WTC11 (cell line): ENCODE measurements around the gene CGREF1.

Source experiments
- KAT7 ChIP-seq: sonication (generic); formaldehyde crosslinking; IDR thresholded peaks from 2 replicates; pipeline ENCODE4 v1.8.1; 2023; ENCODE audit warnings: missing genetic modification reagents, mild to moderate bottlenecking, borderline replicate concordance
- TCF7 ChIP-seq: sonication (generic); formaldehyde crosslinking; IDR thresholded peaks from 2 replicates; pipeline ENCODE4 v1.8.0; 2022; ENCODE audit warnings: mild to moderate bottlenecking, low read depth, missing genetic modification reagents, moderate library complexity
- TEAD4 ChIP-seq: sonication (generic); formaldehyde crosslinking; IDR thresholded peaks from 2 replicates; pipeline ENCODE4 v1.8.0; 2022; ENCODE audit warnings: mild to moderate bottlenecking, missing genetic modification reagents
- TF ChIP-seq, protein P1 (sequence below): fragments of 200-600 bp; IDR thresholded peaks from 2 replicates; pipeline ENCODE4 v1.8.0; 2022; ENCODE audit warnings: antibody characterized with exemption
- TF ChIP-seq, protein P2 (sequence below): sonication (generic); formaldehyde crosslinking; conservative IDR thresholded peaks from 2 replicates; pipeline ENCODE4 v1.8.1; 2023; ENCODE audit warnings: mild to moderate bottlenecking, low read depth, missing genetic modification reagents, moderate library complexity
- TF ChIP-seq, protein P3 (sequence below): sonication (generic); formaldehyde crosslinking; IDR thresholded peaks from 2 replicates; pipeline ENCODE4 v1.8.1; 2023; ENCODE audit warnings: mild to moderate bottlenecking, moderate library complexity, missing genetic modification reagents
- TF ChIP-seq, protein P4 (sequence below): sonication (generic); formaldehyde crosslinking; IDR thresholded peaks from 2 replicates; pipeline ENCODE4 v1.8.1; 2022; ENCODE audit warnings: missing genetic modification reagents, borderline replicate concordance
- TF ChIP-seq, protein P5 (sequence below): sonication (generic); formaldehyde crosslinking; IDR thresholded peaks from 2 replicates; pipeline ENCODE4 v1.8.0; 2022; ENCODE audit warnings: mild to moderate bottlenecking, missing genetic modification reagents

DNA sequence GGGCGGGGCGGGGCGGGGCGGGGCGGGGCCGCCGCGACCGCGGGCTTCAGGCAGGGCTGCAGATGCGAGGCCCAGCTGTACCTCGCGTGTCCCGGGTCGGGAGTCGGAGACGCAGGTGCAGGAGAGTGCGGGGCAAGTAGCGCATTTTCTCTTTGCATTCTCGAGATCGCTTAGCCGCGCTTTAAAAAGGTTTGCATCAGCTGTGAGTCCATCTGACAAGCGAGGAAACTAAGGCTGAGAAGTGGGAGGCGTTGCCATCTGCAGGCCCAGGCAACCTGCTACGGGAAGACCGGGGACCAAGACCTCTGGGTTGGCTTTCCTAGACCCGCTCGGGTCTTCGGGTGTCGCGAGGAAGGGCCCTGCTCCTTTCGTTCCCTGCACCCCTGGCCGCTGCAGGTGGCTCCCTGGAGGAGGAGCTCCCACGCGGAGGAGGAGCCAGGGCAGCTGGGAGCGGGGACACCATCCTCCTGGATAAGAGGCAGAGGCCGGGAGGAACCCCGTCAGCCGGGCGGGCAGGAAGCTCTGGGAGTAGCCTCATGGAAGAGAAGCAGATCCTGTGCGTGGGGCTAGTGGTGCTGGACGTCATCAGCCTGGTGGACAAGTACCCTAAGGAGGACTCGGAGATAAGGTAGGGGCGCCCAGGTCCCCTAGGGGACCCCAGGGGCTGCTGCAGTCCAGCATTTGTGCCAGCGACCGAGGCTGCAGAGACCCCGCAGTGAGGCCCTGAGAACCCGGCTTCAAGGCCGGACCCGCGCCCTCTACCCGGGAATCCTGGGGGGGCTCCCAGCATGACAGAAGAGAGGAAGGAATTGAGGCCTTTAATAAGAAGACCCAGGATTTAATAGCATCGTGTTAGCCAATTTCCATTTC lies 32.0 kb downstream of the CGREF1 start, which contains the start of gene KHK:
- TF ChIP-seq, protein P1, sequence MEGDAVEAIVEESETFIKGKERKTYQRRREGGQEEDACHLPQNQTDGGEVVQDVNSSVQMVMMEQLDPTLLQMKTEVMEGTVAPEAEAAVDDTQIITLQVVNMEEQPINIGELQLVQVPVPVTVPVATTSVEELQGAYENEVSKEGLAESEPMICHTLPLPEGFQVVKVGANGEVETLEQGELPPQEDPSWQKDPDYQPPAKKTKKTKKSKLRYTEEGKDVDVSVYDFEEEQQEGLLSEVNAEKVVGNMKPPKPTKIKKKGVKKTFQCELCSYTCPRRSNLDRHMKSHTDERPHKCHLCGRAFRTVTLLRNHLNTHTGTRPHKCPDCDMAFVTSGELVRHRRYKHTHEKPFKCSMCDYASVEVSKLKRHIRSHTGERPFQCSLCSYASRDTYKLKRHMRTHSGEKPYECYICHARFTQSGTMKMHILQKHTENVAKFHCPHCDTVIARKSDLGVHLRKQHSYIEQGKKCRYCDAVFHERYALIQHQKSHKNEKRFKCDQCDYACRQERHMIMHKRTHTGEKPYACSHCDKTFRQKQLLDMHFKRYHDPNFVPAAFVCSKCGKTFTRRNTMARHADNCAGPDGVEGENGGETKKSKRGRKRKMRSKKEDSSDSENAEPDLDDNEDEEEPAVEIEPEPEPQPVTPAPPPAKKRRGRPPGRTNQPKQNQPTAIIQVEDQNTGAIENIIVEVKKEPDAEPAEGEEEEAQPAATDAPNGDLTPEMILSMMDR = peak; percentile 36; the same call in 1 of the 2 replicates
- TF ChIP-seq TCF7 (CRISPR knock-in tag) (no peak), KAT7 (no peak), TEAD4 (CRISPR knock-in tag) (no peak)
- TF ChIP-seq, protein P2, sequence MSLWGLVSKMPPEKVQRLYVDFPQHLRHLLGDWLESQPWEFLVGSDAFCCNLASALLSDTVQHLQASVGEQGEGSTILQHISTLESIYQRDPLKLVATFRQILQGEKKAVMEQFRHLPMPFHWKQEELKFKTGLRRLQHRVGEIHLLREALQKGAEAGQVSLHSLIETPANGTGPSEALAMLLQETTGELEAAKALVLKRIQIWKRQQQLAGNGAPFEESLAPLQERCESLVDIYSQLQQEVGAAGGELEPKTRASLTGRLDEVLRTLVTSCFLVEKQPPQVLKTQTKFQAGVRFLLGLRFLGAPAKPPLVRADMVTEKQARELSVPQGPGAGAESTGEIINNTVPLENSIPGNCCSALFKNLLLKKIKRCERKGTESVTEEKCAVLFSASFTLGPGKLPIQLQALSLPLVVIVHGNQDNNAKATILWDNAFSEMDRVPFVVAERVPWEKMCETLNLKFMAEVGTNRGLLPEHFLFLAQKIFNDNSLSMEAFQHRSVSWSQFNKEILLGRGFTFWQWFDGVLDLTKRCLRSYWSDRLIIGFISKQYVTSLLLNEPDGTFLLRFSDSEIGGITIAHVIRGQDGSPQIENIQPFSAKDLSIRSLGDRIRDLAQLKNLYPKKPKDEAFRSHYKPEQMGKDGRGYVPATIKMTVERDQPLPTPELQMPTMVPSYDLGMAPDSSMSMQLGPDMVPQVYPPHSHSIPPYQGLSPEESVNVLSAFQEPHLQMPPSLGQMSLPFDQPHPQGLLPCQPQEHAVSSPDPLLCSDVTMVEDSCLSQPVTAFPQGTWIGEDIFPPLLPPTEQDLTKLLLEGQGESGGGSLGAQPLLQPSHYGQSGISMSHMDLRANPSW (CRISPR knock-in tag) = no peak
- TF ChIP-seq, protein P3, sequence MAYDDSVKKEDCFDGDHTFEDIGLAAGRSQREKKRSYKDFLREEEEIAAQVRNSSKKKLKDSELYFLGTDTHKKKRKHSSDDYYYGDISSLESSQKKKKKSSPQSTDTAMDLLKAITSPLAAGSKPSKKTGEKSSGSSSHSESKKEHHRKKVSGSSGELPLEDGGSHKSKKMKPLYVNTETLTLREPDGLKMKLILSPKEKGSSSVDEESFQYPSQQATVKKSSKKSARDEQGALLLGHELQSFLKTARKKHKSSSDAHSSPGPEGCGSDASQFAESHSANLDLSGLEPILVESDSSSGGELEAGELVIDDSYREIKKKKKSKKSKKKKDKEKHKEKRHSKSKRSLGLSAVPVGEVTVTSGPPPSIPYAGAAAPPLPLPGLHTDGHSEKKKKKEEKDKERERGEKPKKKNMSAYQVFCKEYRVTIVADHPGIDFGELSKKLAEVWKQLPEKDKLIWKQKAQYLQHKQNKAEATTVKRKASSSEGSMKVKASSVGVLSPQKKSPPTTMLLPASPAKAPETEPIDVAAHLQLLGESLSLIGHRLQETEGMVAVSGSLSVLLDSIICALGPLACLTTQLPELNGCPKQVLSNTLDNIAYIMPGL (CRISPR knock-in tag) = no peak
- TF ChIP-seq, protein P4, sequence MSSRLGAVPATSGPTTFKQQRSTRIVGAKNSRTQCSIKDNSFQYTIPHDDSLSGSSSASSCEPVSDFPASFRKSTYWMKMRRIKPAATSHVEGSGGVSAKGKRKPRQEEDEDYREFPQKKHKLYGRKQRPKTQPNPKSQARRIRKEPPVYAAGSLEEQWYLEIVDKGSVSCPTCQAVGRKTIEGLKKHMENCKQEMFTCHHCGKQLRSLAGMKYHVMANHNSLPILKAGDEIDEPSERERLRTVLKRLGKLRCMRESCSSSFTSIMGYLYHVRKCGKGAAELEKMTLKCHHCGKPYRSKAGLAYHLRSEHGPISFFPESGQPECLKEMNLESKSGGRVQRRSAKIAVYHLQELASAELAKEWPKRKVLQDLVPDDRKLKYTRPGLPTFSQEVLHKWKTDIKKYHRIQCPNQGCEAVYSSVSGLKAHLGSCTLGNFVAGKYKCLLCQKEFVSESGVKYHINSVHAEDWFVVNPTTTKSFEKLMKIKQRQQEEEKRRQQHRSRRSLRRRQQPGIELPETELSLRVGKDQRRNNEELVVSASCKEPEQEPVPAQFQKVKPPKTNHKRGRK (CRISPR knock-in tag) = no peak
- TF ChIP-seq, protein P5, sequence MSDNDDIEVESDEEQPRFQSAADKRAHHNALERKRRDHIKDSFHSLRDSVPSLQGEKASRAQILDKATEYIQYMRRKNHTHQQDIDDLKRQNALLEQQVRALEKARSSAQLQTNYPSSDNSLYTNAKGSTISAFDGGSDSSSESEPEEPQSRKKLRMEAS = no peak; the same call in 1 of the 2 replicates
